Kidney (tissue), 14 donors: ENCODE results near the gene MIS18A. TPM values are rescaled to one million over a fixed set of nuclear protein-coding genes. Genes with fewer than 3 reads are reported as not detected.
"Not testable (repeated sequence)": the region's sequence is repeated elsewhere in the genome, so short reads cannot be mapped to it uniquely, and the experiment has no call there.

Experiments used
- DNase-seq, 5 donors: peaks; one replicate each; pipeline ENCODE4 v3.0.0-alpha.2; 2013 to 2020
- FAIRE-seq: peaks from 2 replicates; lab custom pipeline; 2012; peaks lifted over from hg19 to GRCh38; lab: Jason Lieb, UNC
- H3K27ac ChIP-seq, 2 donors: one replicate each; pipeline ENCODE4 v1.7.0; 2013; ENCODE audit warnings: low read depth in 2 of 2, low read length in 2 of 2, inconsistent platforms in 1 of 2
- H3K27me3 ChIP-seq: one replicate; pipeline ENCODE4 v1.7.1; 2013; ENCODE audit warnings: low read length, inconsistent platforms; ENCODE audit not compliant: control insufficient read depth, insufficient read depth
- H3K36me3 ChIP-seq, 3 donors: one replicate each; pipeline versions ENCODE4 v1.7.0 to v1.7.1; 2013; ENCODE audit warnings: low read length in 3 of 3, control low read depth in 1 of 3, inconsistent platforms in 1 of 3; ENCODE audit not compliant: insufficient read depth in 3 of 3, control insufficient read depth in 2 of 3
- H3K4me1 ChIP-seq, 3 donors: one replicate each; pipeline versions ENCODE4 v1.7.0 to v1.7.1; 2013; ENCODE audit warnings: low read length in 3 of 3, inconsistent platforms in 1 of 3, low read depth in 1 of 3; ENCODE audit not compliant: control insufficient read depth in 2 of 3, insufficient read depth in 2 of 3
- H3K4me3 ChIP-seq, 3 donors: one replicate each; pipeline versions ENCODE4 v1.7.0 to v1.8.1; 2013; ENCODE audit warnings: low read length in 3 of 3, control low read depth in 1 of 3, inconsistent platforms in 1 of 3
- H3K9ac ChIP-seq, 3 donors: one replicate each; pipeline versions ENCODE4 v1.7.0 to v1.7.1; 2013; ENCODE audit warnings: low read length in 3 of 3, control low read depth in 1 of 3, inconsistent platforms in 1 of 3
- H3K9me3 ChIP-seq, 3 donors: one replicate each; pipeline versions ENCODE4 v1.7.0 to v1.7.1; 2013; ENCODE audit warnings: low read length in 3 of 3, control low read depth in 1 of 3, inconsistent platforms in 1 of 3; ENCODE audit not compliant: control insufficient read depth in 2 of 3, insufficient read depth in 1 of 3
- CTCF ChIP-seq: IDR thresholded peaks from 3 replicates; pipeline ENCODE4 v1.5.1; 2012; ENCODE audit warnings: mild to moderate bottlenecking, moderate library complexity, borderline replicate concordance; ENCODE audit not compliant: insufficient read depth; ENCODE audit errors: extremely low read depth
- intact Hi-C: fragments of 100-400 bp; cut with DNase I; formaldehyde crosslinking; loops from one replicate; pipeline ENCODE4 v1.11.1; 2022
- polyA plus RNA-seq: library from polyadenylated mRNA; stranded (reverse); fragments of 350-450 nt; fragmentation: Illumina TruSeq; extraction: RNeasy Lipid Tissue Mini Kit (QIAGEN cat#74804); gene quantifications from one replicate; pipeline ENCODE4 v1.2.3, GENCODE V29; 2014; ENCODE audit warnings: low read depth, low replicate concordance; ENCODE audit not compliant: insufficient read depth
- total RNA-seq: library from RNA; stranded (reverse); fragmentation: NEBNext Ultra II Directional; extraction: Animal tissue kit (Norgen Biotek cat#: 25700); gene quantifications from one replicate; pipeline ENCODE4 v1.2.1, GENCODE V29; 2021
- donor health status: control.
- donor health status: control.
- donor health status: control.
- donor health status: control.
- donor health status: control.
- donor health status: DM: yes; HTN: yes; CAD: no.
- donor health status: Normal renal cell carcinoma (clear cell type).

The MIS18A gene
- total and polyA plus RNA-seq, 2 donors from 2014 or later = 6.2 to 7.0 TPM

- Histone ChIP-seq H3K36me3 (peaks cover 0 to 3% (median 2%) of the 10 kb centered on the region in 3 donors), H3K9ac (no peak overlapping the region), H3K27ac (no peak overlapping the region), H3K4me1 (peaks cover 0 to 10% (median 0%) of the 10 kb centered on the region in 3 donors), H3K9me3 (no peaks in the 10 kb centered on the region), H3K27me3 (no peaks in the 10 kb centered on the region), H3K4me3 (no peak overlapping the region)
- no peak for TF ChIP-seq CTCF
- intact Hi-C loops = no loop called here
- no peak for FAIRE-seq
- DNase-seq = no peak
Observed at GRCh38 chr21:32276671-32277070, 2.2 kb downstream of the MIS18A start.

GRCh38 chr21:32270748-32271147, 8.1 kb downstream of the MIS18A start:
- no peak overlapping the region for H3K27ac ChIP-seq
- DNase-seq = no peak
- H3K27me3 ChIP-seq = no peaks in the 10 kb centered on the region
- H3K9me3 ChIP-seq = no peaks in the 10 kb centered on the region
- FAIRE-seq = no peak
- peaks cover 2 to 4% (median 3%) of the 10 kb centered on the region in 3 donors for H3K36me3 ChIP-seq
- H3K4me1 ChIP-seq = no peaks in the 10 kb centered on the region
- no peak overlapping the region for H3K4me3 ChIP-seq
- no peak overlapping the region for H3K9ac ChIP-seq
- TF ChIP-seq CTCF = no peak
- intact Hi-C loops = no loop called here

- H3K9ac ChIP-seq, H3K27me3 ChIP-seq, intact Hi-C loops, H3K9me3 ChIP-seq, H3K27ac ChIP-seq, FAIRE-seq, H3K4me3 ChIP-seq, H3K36me3 ChIP-seq, DNase-seq, H3K4me1 ChIP-seq: not testable (repeated sequence)
Observed at GRCh38 chr21:32265321-32265720, 13.5 kb downstream of the MIS18A start.

GRCh38 chr21:32261929-32262328, 16.9 kb downstream of the MIS18A start:
- no peaks in the 10 kb centered on the region for H3K27me3 ChIP-seq
- no peak overlapping the region for H3K4me3 ChIP-seq
- peaks cover 0 to 1% (median 0%) of the 10 kb centered on the region in 3 donors for H3K36me3 ChIP-seq
- peaks cover 0 to 8% (median 2%) of the 10 kb centered on the region in 3 donors for H3K4me1 ChIP-seq
- no peak overlapping the region for H3K27ac ChIP-seq
- no peak overlapping the region for H3K9ac ChIP-seq
- no peak for FAIRE-seq
- intact Hi-C loops = loop anchor here (5.0 kb wide), 1 partner anchor 395 kb away; no protein-coding TSS in a partner anchor
- no peak for TF ChIP-seq CTCF
- H3K9me3 ChIP-seq = no peaks in the 10 kb centered on the region
- no peak for DNase-seq
